ENCODE measurements around the gene OR2AG1. TPM values are rescaled to one million over a fixed set of nuclear protein-coding genes. Genes with fewer than 3 reads are reported as not detected.

The OR2AG1 gene
- total and polyA plus RNA-seq, 2 of the 4 experiments (the other 2 are of a cell fraction) = not detected

DNA sequence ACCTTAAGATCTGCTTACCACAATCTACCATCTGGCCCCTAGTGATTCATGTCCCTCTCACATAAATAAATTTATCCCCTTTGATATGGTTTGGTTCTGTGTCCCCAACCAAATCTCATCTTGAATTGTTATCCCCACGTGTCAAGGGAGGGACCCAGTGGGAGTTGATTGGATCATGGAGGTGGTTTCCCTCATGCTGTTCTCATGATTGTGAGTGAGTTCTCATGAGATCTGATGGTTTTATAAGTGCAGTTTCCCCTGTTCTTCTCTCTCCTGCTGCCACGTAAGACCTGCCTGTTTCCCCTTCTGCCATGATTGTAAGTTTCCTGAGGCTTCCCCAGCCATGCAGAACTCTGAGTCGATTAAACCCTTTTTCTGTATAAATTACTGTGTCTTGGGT lies 48.2 kb upstream of the OR2AG1 start:
- TF ChIP-seq CEBPB (IDR thresholded peaks at IDR 0.05; ENCODE audit: low read depth, low read length) (no peak), RCOR1 (IDR thresholded peaks at IDR 0.05; ENCODE audit: insufficient replicate concordance, low read length) (no peak), MAZ (IDR thresholded peaks at IDR 0.05; ENCODE audit: borderline replicate concordance, low read depth, low read length) (no peak), FOS (IDR thresholded peaks at IDR 0.05; ENCODE audit: low read depth, low read length) (no peak), RAD21 (IDR thresholded peaks at IDR 0.05; ENCODE audit: low read length) (no peak)
- ATAC-seq (ENCODE audit: low read depth) = no peak
- WGBS, 2 experiments (ENCODE audit: extremely low coverage in 2 of 2, insufficient read length in 1 of 2) = no CpG with 5 or more reads among the region's 3 CpGs
- H4K8ac ChIP-seq (ENCODE audit: low read depth in 2 of 2, low read length in 2 of 2) = no peak overlapping the region
- H3K14ac ChIP-seq (replicated peaks; ENCODE audit: low read depth, low read length) = no peak overlapping the region
- H3K18ac ChIP-seq (ENCODE audit: low read depth, low read length) = no peak overlapping the region
- H4K5ac ChIP-seq (ENCODE audit: low read depth, low read length) = no peak overlapping the region
- H2BK15ac ChIP-seq (ENCODE audit: low read depth, low read length) = no peak overlapping the region
- H3K9me3 ChIP-seq (ENCODE audit: control insufficient read depth, insufficient read depth, low read length) = no peaks in the 10 kb centered on the region
- H3K79me1 ChIP-seq (ENCODE audit: low read depth in 1 of 2, low read length in 2 of 2) = no peaks in the 10 kb centered on the region
- H3K4me1 ChIP-seq (ENCODE audit: control insufficient read depth, insufficient read depth, low read length) = no peaks in the 10 kb centered on the region
- H3K23ac ChIP-seq (ENCODE audit: low read depth, low read length) = no peak overlapping the region
- no peak overlapping the region for H2BK20ac ChIP-seq (ENCODE audit: low read depth, low read length)
- H3K27me3 ChIP-seq (ENCODE audit: control insufficient read depth, insufficient read depth, low read length) = no peaks in the 10 kb centered on the region
- no peak overlapping the region for H4K91ac ChIP-seq (ENCODE audit: insufficient read depth, low read depth, low read length)
- no peaks in the 10 kb centered on the region for H4K20me1 ChIP-seq (ENCODE audit: insufficient read depth, low read length)
- no peaks in the 10 kb centered on the region for H3K9me1 ChIP-seq (ENCODE audit: insufficient read depth, low read length)
- no peak overlapping the region for H3K4me3 ChIP-seq (ENCODE audit: insufficient read depth, low read depth, low read length)
- in situ Hi-C loops (cut with MboI; ENCODE audit: low sequenced_read_pairs) = no loop called here
- H3K36me3 ChIP-seq (ENCODE audit: control insufficient read depth, insufficient read depth, low read length) = no peaks in the 10 kb centered on the region
- H3K9ac ChIP-seq (ENCODE audit: low read depth, low read length) = no peak overlapping the region
- no peak overlapping the region for H3K27ac ChIP-seq (ENCODE audit: insufficient read depth, low read length)
- no peak overlapping the region for H2BK120ac ChIP-seq (ENCODE audit: low read depth, low read length)
- no peak overlapping the region for H3K4ac ChIP-seq (ENCODE audit: low read depth, low read length)
- no peak overlapping the region for H2AFZ ChIP-seq (replicated peaks; ENCODE audit: low read length, poor library complexity)
- no TSS peak for BruUV-seq (replicated peaks)
- intact Hi-C loops (cut with micrococcal nuclease) = no loop called here
- no peak for DNase-seq
- ChIA-PET CTCF (interaction anchor here (1.0 kb wide), 1 partner anchor 23 kb away, joined by 3 read pairs; no protein-coding TSS in a partner anchor), POLR2A (ENCODE audit: unreplicated experiment) (no interaction called here)
- H2BK5ac ChIP-seq (ENCODE audit: low read depth, low read length, poor library complexity, severe bottlenecking) = no peak overlapping the region
- no peak overlapping the region for H3K56ac ChIP-seq (ENCODE audit: extremely low read depth, insufficient read depth, low read length)
- dilution Hi-C loops (cut with HindIII; ENCODE audit: low sequenced_read_pairs, unreplicated experiment) = no loop called here
- no peak overlapping the region for H3K4me2 ChIP-seq (ENCODE audit: low read depth, low read length)
- H2AK5ac ChIP-seq (ENCODE audit: low read depth, low read length) = no peak overlapping the region
- no peak overlapping the region for H2AK9ac ChIP-seq (replicated peaks; ENCODE audit: low read depth, low read length, poor library complexity)
